Stimulated activated CD4-positive, alpha-beta T cell treated with anti-CD3 and anti-CD28 coated beads, TNF-alpha, amount 100 ng/mL, for 4 hours (primary cell): ENCODE results near the gene PPP1R1C.

Experiments used
- DNase-seq, 3 experiments: peaks; one replicate each; pipeline ENCODE4 v3.0.0-alpha.2; 2020; ENCODE audit warnings: low read depth in 3 of 3

PPP1R1C gene

GRCh38 chr2:181971032-181971431, 14.6 kb upstream of the PPP1R1C start:
- no peak for DNase-seq

- DNase-seq, result no peak
These were observed 13.1 kb upstream of the PPP1R1C start for GRCh38 chr2:181972431-181973170.

GRCh38 chr2:181973171-181973783, 12.4 kb upstream of the PPP1R1C start:
- no peak for DNase-seq

- no peak for DNase-seq
These were observed 7.8 kb upstream of the PPP1R1C start for GRCh38 chr2:181977661-181978350.

GRCh38 chr2:181978351-181979150, 7.1 kb upstream of the PPP1R1C start:
- DNase-seq, result no peak

GRCh38 chr2:181984060-181984459, 1.6 kb upstream of the PPP1R1C start:
- DNase-seq, result no peak

DNA sequence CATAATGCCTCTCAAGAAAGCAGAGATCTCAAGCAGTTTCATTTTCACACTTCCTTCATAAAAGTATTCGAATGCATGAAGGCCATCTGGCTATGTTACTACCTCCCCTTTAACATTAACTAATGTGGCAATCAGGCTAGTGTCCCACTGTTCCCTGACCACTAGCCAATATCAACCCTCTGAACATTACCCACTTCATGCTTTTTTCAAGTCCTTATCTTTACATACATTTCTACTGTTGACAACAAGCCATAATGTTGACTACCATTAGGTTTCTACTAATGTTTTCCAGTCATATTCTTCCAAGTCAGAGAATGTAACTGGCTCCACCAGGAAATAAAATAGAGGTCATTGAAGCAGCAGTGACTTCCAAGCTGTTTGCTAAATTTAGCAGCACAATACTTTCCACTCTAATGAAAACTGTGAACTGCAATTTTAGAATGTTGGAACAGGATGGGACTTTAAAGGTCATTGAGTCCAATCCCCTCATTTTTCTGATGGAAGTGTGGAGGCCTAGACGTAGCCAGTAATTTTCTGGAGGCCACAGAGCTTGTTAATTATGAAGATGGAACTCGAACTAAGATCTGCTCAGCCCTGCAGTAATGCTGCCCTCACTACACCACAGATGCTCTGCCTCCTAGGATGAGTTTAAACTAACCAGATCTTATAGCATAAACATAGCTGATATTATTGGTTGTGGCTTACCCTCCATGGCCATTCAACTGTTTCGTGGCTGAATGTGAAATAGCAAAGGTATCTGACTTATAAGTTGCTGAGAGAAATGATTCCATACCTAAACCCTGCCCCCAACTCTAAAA, 630 bp upstream of the PPP1R1C start:
- no peak for DNase-seq

DNA sequence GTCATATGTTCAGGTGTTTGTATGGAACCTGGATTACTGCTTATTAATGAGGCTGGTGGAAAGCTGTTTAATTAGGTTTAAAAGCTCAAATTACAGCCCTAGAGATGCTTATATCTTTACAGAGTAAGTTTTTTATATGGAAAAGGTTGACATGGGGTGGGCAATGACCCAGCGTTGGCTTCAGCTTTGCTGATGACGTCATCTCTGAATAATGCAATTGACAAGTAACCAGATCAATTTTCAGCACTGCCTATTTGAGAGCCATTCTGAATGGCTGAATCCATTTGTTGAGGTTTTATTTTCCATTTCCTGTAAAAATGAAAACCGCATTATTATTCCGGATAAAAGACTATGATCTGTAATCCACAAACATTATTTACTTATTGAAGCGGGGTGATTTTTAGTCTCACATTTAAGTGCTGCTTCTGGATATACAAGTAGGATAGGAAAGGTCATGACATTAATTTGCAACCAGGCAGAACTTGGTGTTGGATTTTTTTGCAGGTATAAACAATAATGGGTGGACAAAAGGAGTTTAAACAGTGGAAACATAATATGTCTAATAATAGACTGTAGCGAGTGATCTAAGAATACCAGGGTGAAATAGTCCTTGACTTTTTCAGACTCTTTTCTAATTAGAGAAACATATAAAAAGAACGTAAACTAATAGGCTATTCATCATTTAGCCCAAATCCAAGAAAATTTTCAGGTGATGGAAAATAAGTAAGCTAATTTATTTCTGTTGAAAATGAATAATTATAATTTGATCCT, 2.7 kb downstream of the PPP1R1C start:
- no peak for DNase-seq

DNA sequence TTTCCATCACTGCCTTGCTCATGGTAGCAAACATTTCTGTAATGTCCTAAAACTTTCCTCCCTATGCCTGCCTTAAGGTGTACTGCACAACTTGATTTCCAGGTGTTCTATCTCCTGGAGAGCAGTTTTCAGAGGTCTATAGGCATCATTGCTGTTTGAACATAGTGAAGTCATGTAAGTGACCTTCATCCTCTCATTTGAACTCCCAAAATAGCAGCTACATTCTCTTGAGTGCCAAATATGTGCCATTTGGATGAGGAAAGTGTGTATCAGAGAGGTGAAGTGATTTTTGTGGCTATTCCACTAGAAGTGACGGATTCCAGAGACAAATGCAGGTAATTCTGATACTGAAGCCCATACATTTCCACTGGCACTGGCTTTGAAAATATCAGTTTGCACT, 3.4 kb downstream of the PPP1R1C start:
- DNase-seq, result no peak

DNA sequence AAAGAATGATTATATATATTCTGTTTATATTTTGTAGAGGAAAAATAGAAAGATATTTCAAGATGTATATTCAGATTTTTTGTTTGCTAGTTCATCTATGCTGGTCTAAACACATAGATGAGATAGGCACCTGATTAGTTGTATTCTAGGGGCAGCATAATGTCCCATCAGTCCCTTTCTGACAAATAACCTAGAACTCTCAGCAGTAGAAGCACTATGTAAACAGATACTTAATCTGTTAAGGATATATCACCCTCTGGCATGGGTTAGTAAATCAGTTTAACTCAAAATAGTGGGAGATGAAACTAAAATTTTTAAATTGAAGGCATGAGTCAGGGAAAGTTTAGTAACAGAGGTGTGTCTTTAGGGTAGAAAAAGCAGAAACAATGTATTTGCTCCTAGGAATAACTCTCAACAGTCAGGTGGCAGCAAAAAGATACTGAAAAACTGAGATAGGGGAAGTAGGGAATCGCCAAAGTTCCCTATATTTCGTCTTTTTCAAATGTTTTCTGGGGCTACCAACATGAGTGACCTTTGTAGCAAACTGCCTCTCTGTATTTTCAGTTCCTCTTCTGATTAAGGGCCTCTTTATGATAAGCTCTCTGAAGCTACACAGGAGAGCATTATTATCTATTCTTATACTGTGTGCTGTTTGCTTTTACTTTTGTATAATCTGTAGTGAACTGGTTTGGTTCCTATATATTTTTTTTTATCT, 5.7 kb downstream of the PPP1R1C start:
- no peak for DNase-seq

GRCh38 chr2:181992776-181993175, 7.1 kb downstream of the PPP1R1C start:
- DNase-seq, result no peak

DNA sequence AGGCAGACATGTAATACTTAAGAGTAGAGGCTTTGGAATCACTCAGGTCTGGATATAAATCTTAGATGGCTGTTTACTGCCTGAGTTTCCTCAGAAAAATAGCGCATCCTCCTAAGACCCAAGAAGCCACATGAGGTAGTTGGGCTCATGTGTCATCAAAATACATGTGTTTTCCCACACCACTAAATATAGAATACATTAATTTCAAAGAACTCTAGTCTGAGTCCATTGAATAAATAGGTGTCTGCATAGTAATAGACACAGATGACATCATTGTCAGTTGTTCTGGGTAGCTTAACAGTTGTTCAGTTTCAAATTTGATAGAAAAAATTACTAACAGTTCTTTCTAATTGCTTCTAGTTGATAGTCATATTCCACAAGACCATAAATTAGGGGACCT, 9.6 kb downstream of the PPP1R1C start:
- DNase-seq, result no peak

GRCh38 chr2:181998041-181998835, 12.6 kb downstream of the PPP1R1C start:
- no peak for DNase-seq

GRCh38 chr2:181998891-181999654, 13.4 kb downstream of the PPP1R1C start:
- no peak for DNase-seq

DNA sequence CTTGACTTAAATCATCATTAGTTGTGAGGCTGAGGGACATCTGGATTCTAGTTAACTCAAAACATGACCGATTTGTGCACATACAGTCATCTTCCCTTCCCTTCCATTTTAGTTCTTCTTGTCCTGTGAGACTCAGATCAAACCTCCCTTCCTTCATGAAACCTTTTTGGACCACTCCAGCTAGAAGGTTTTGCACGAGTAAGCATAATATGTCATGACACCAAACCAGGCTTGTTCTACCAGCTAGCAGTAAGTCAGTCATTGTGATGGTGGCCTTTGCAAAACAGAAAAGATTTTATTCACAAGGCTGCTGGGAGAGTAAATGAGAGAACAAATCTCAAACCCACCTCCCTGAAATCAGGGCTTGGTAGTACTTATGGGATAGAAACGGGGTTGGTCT, 14.3 kb downstream of the PPP1R1C start:
- no peak for DNase-seq

GRCh38 chr2:182004945-182005520, 19.4 kb downstream of the PPP1R1C start:
- DNase-seq, result no peak

GRCh38 chr2:182006595-182007341, 21.1 kb downstream of the PPP1R1C start:
- DNase-seq, result no peak
